ENCODE measurements around the gene NATD1.

The NATD1 gene

GRCh38 chr17:21277332-21277731 lies 24.1 kb upstream of the NATD1 start:
- TF ChIP-seq, protein P1, sequence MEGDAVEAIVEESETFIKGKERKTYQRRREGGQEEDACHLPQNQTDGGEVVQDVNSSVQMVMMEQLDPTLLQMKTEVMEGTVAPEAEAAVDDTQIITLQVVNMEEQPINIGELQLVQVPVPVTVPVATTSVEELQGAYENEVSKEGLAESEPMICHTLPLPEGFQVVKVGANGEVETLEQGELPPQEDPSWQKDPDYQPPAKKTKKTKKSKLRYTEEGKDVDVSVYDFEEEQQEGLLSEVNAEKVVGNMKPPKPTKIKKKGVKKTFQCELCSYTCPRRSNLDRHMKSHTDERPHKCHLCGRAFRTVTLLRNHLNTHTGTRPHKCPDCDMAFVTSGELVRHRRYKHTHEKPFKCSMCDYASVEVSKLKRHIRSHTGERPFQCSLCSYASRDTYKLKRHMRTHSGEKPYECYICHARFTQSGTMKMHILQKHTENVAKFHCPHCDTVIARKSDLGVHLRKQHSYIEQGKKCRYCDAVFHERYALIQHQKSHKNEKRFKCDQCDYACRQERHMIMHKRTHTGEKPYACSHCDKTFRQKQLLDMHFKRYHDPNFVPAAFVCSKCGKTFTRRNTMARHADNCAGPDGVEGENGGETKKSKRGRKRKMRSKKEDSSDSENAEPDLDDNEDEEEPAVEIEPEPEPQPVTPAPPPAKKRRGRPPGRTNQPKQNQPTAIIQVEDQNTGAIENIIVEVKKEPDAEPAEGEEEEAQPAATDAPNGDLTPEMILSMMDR (IDR thresholded peaks at IDR 0.05; ENCODE audit: low read depth, low read length): no peak
- H3K4me3 ChIP-seq (ENCODE audit: low read depth, low read length): no peak overlapping the region

- H3K4me3 ChIP-seq (ENCODE audit: low read depth, low read length): peak overlapping the region; percentile 59
- TF ChIP-seq, protein P1 (IDR thresholded peaks at IDR 0.05; ENCODE audit: low read depth, low read length): no peak
Measured at GRCh38 chr17:21276264-21276588, 23.0 kb upstream of the NATD1 start.

- peak overlapping the region; percentile 59 for H3K4me3 ChIP-seq (ENCODE audit: low read depth, low read length)
- TF ChIP-seq, protein P1 (IDR thresholded peaks at IDR 0.05; ENCODE audit: low read depth, low read length): no peak
Measured at GRCh38 chr17:21275579-21276263, 22.5 kb upstream of the NATD1 start.

DNA sequence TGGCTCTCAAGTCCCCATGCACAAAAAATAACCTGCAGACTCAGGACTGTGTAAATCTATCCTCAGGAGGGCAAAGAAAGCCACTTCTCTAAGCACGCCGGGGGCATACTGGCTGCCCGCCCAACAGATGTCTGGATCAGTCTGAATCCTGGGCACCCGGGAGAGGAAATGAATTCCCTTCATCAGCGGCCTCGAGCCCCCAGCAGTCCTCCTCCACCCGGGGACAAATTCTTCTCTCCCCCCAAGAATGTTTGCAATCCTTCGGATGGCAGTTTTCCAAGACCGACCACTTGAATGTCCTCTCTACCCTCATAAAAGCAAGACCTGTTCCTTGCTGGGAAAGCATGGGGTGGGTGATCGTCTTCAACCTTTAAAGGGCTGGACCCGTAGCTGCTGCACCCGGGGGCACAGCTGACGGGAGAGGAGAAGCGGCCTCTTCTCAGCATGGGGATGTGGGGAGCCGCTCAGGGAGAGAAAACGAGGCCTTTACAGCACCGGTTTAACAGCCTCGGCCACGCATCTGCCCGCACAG lies 21.9 kb upstream of the NATD1 start:
- TF ChIP-seq, protein P1 (IDR thresholded peaks at IDR 0.05; ENCODE audit: low read depth, low read length): no peak
- peak overlapping the region; percentile 59 for H3K4me3 ChIP-seq (ENCODE audit: low read depth, low read length)

- no peak overlapping the region for H3K4me3 ChIP-seq (ENCODE audit: low read depth, low read length)
- TF ChIP-seq, protein P1 (IDR thresholded peaks at IDR 0.05; ENCODE audit: low read depth, low read length): no peak
Measured at GRCh38 chr17:21272881-21273792, 19.9 kb upstream of the NATD1 start.

GRCh38 chr17:21272250-21272649 lies 19.0 kb upstream of the NATD1 start:
- no peak overlapping the region for H3K4me3 ChIP-seq (ENCODE audit: low read depth, low read length)
- TF ChIP-seq, protein P1 (IDR thresholded peaks at IDR 0.05; ENCODE audit: low read depth, low read length): no peak

Data from WI38 (cell line).